OCI-LY7 (cell line): Measurements from ENCODE around the gene CORO1C.

Source experiments
- EZH2phosphoT487 ChIP-seq: fragments of 200-600 bp; sonication (generic); IDR thresholded peaks from 2 replicates; pipeline ENCODE4 v1.6.1; 2018; ENCODE audit warnings: low read depth, borderline replicate concordance, mild to moderate bottlenecking, mixed run types, antibody characterized with exemption, low read length, moderate library complexity, mixed read lengths
- TF ChIP-seq, protein P1 (sequence below): fragments of 200-600 bp; sonication (generic); conservative IDR thresholded peaks from 2 replicates; pipeline ENCODE4 v1.5.1; 2014; ENCODE audit warnings: mild to moderate bottlenecking, antibody characterized with exemption, low read length, moderate library complexity, mixed read lengths

- TF ChIP-seq, protein P1, sequence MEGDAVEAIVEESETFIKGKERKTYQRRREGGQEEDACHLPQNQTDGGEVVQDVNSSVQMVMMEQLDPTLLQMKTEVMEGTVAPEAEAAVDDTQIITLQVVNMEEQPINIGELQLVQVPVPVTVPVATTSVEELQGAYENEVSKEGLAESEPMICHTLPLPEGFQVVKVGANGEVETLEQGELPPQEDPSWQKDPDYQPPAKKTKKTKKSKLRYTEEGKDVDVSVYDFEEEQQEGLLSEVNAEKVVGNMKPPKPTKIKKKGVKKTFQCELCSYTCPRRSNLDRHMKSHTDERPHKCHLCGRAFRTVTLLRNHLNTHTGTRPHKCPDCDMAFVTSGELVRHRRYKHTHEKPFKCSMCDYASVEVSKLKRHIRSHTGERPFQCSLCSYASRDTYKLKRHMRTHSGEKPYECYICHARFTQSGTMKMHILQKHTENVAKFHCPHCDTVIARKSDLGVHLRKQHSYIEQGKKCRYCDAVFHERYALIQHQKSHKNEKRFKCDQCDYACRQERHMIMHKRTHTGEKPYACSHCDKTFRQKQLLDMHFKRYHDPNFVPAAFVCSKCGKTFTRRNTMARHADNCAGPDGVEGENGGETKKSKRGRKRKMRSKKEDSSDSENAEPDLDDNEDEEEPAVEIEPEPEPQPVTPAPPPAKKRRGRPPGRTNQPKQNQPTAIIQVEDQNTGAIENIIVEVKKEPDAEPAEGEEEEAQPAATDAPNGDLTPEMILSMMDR: no peak
- TF ChIP-seq EZH2phosphoT487: no peak
Measured at GRCh38 chr12:108773798-108774788, 42.8 kb upstream of the CORO1C start.
